ENCODE results near the gene NEK9. TPM values are rescaled to one million over a fixed set of nuclear protein-coding genes. Genes with fewer than 3 reads are reported as not detected.

NEK9 gene
- total and polyA plus RNA-seq, 9 of the 15 experiments (the other 6 are each of a cell fraction or from before 2014, with no cell fraction given) = 2.8 to 39.6 (median 19.8) TPM

- no peak for TF ChIP-seq TFE3 (CRISPR knock-in tag; IDR thresholded peaks at IDR 0.05)
- no peak for TF ChIP-seq ZNF431 (CRISPR knock-in tag; IDR thresholded peaks at IDR 0.05)
- no peak for TF ChIP-seq ZNF140 (CRISPR knock-in tag; IDR thresholded peaks at IDR 0.05)
Observed at GRCh38 chr14:75044322-75044721, 82.5 kb downstream of the NEK9 start (continued).

- TF ChIP-seq MAFF (IDR thresholded peaks at IDR 0.05; ENCODE audit: low read length) (peak; percentile 43; the same call in 1 of the 2 replicates), C11orf30 (IDR thresholded peaks at IDR 0.05; ENCODE audit: low read depth) (peak; percentile 72), TCF7L2 (IDR thresholded peaks at IDR 0.05; ENCODE audit: low read depth, low read length) (no peak), ZNF740 (CRISPR knock-in tag; IDR thresholded peaks at IDR 0.05) (no peak), ZNF740 (tag; IDR thresholded peaks at IDR 0.05) (no peak), GTF2A2 (tag; IDR thresholded peaks at IDR 0.05) (no peak), CCAR2 (IDR thresholded peaks at IDR 0.05; ENCODE audit: low read depth, low read length) (no peak), ILK (tag; IDR thresholded peaks at IDR 0.05; ENCODE audit: borderline replicate concordance, low read depth) (no peak), ELK3 (CRISPR knock-in tag; IDR thresholded peaks at IDR 0.05) (no peak), MAFK (IDR thresholded peaks at IDR 0.05; ENCODE audit: low read length) (peak; percentile 34; the same call in 1 of the 2 replicates), SMAD1 (IDR thresholded peaks at IDR 0.05; ENCODE audit: low read depth, low read length, partially characterized antibody) (no peak), MAFG (tag; conservative IDR thresholded peaks at IDR 0.05) (peak; percentile 71), ZNF316 (IDR thresholded peaks at IDR 0.05) (peak; percentile 79), PHB2 (IDR thresholded peaks at IDR 0.05; ENCODE audit: low read depth) (no peak), ZNF282 (CRISPR knock-in tag; IDR thresholded peaks at IDR 0.05) (no peak)
- H3K4me3 ChIP-seq = no peak overlapping the region
- H2AFZ ChIP-seq (ENCODE audit: low read depth, low read length) = no peak overlapping the region
- POLR2A ChIA-PET = no interaction called here
- CTCF ChIA-PET (ENCODE audit: low intra/inter-chr PET ratio) = no interaction called here
- no peaks in the 10 kb centered on the region for H3K9me3 ChIP-seq (replicated peaks; ENCODE audit: control insufficient read depth, insufficient read depth, low read depth, low read length)
- DNase-seq (ENCODE audit: extremely low read depth in 1 of 4, low spot score in 3 of 4) (no peak), ATAC-seq (no peak), FAIRE-seq (peak; percentile 46)
- H3K27me3 ChIP-seq (ENCODE audit: control insufficient read depth in 2 of 2, insufficient read depth in 2 of 2, low read length in 2 of 2) = no peaks in the 10 kb centered on the region
- H3K27ac ChIP-seq (ENCODE audit: extremely low read depth, low read depth, low read length) = no peak overlapping the region
- H3K9ac ChIP-seq (ENCODE audit: insufficient read depth in 1 of 2, low read depth in 2 of 2, low read length in 2 of 2) = no peak overlapping the region
- peaks cover 11% of the 10 kb centered on the region; the same call in 1 of the 3 replicates for H3K79me2 ChIP-seq (ENCODE audit: control insufficient read depth, insufficient read depth, low read length)
- no peaks in the 10 kb centered on the region for H3K9me1 ChIP-seq (ENCODE audit: control insufficient read depth, insufficient read depth, low read length)
- no TSS peak for BruUV-seq (replicated peaks)
- intact Hi-C loops (cut with micrococcal nuclease) (no loop called here), in situ Hi-C loops (cut with MboI) (no loop called here)
- peaks cover 0 to 19% of the 10 kb centered on the region in 2 experiments; a peak in 2 of 5 replicates for H3K4me1 ChIP-seq (replicated peaks in 1 of 2; ENCODE audit: control insufficient read depth in 2 of 2, insufficient read depth in 2 of 2, low read length in 2 of 2)
- H3K36me3 ChIP-seq (ENCODE audit: control insufficient read depth, insufficient read depth, low read length) = peaks cover 25% of the 10 kb centered on the region; the same call in 2 of the 3 replicates
- H3K4me2 ChIP-seq (ENCODE audit: insufficient read depth, low read length) = no peak overlapping the region; the same call in 1 of the 2 replicates
- no peaks in the 10 kb centered on the region for H4K20me1 ChIP-seq (replicated peaks; ENCODE audit: control insufficient read depth, insufficient read depth, low read length)
- WGBS (ENCODE audit: insufficient coverage, low coverage, missing lambda C conversion rate) = 80% methylated on average over 4 of the region's 6 CpGs
Observed at GRCh38 chr14:75042035-75042434, 84.8 kb downstream of the NEK9 start.
